ENCODE results near the gene UCHL3. TPM values are rescaled to one million over a fixed set of nuclear protein-coding genes. Genes with fewer than 3 reads are reported as not detected.

The UCHL3 gene
- total and polyA plus RNA-seq, 5 donors from 2014 or later = 28.3 to 78.7 (median 59.7) TPM

- no peak overlapping the region for H3K4me3 Mint-ChIP-seq
Measured at GRCh38 chr13:75555836-75556235, 6.2 kb downstream of the UCHL3 start.

GRCh38 chr13:75556961-75557360, 7.4 kb downstream of the UCHL3 start:
- Histone ChIP-seq H3K36me3 (ENCODE audit: control insufficient read depth, insufficient read depth, low read length) (peaks cover 26% of the 10 kb centered on the region), H3K4me3 (ENCODE audit: low read depth, low read length) (no peak overlapping the region), H3K27me3 (ENCODE audit: control insufficient read depth, insufficient read depth, low read length) (no peaks in the 10 kb centered on the region), H3K9me3 (ENCODE audit: control insufficient read depth in 2 of 2, low read length in 2 of 2) (no peaks in the 10 kb centered on the region), H3K4me1 (ENCODE audit: control insufficient read depth, insufficient read depth, low read length, poor library complexity, severe bottlenecking) (peaks cover 14% of the 10 kb centered on the region), H3K27ac (ENCODE audit: insufficient read depth, low read length, poor library complexity, severe bottlenecking) (no peak overlapping the region)
- Mint-ChIP-seq H3K4me3 (no peak overlapping the region), H3K27me3 (no peaks in the 10 kb centered on the region), H3K27ac (peak overlapping the region in 1 of 3 donors; percentile 9), H3K36me3 (peaks cover 20% of the 10 kb centered on the region), H3K9me3 (peaks cover 0 to 2% (median 0%) of the 10 kb centered on the region in 7 donors), H3K4me1 (peaks cover 37 to 60% (median 48%) of the 10 kb centered on the region in 4 donors)
- ATAC-seq (ENCODE audit: low read depth in 2 of 2) (no peak), DNase-seq (no peak)

More at GRCh38 chr13:75555836-75556235, 6.2 kb downstream of the UCHL3 start:
- peaks cover 20% of the 10 kb centered on the region for H3K36me3 Mint-ChIP-seq
- peaks cover 43 to 71% (median 58%) of the 10 kb centered on the region in 4 donors for H3K4me1 Mint-ChIP-seq
- Histone ChIP-seq H3K9me3 (ENCODE audit: control insufficient read depth in 2 of 2, low read length in 2 of 2) (no peaks in the 10 kb centered on the region), H3K36me3 (ENCODE audit: control insufficient read depth, insufficient read depth, low read length) (peaks cover 16% of the 10 kb centered on the region), H3K4me1 (ENCODE audit: control insufficient read depth, insufficient read depth, low read length, poor library complexity, severe bottlenecking) (peaks cover 24% of the 10 kb centered on the region), H3K27ac (ENCODE audit: insufficient read depth, low read length, poor library complexity, severe bottlenecking) (no peak overlapping the region), H3K27me3 (ENCODE audit: control insufficient read depth, insufficient read depth, low read length) (no peaks in the 10 kb centered on the region), H3K4me3 (ENCODE audit: low read depth, low read length) (no peak overlapping the region)
- peaks cover 0 to 2% (median 0%) of the 10 kb centered on the region in 7 donors for H3K9me3 Mint-ChIP-seq
- DNase-seq = no peak
- ATAC-seq (ENCODE audit: low read depth in 2 of 2) = no peak
- no peak overlapping the region for H3K27ac Mint-ChIP-seq
- H3K27me3 Mint-ChIP-seq = no peaks in the 10 kb centered on the region

- Histone ChIP-seq H3K4me3 (ENCODE audit: low read depth, low read length) (no peak overlapping the region), H3K27me3 (ENCODE audit: control insufficient read depth, insufficient read depth, low read length) (no peaks in the 10 kb centered on the region), H3K4me1 (ENCODE audit: control insufficient read depth, insufficient read depth, low read length, poor library complexity, severe bottlenecking) (peaks cover 9% of the 10 kb centered on the region), H3K27ac (ENCODE audit: insufficient read depth, low read length, poor library complexity, severe bottlenecking) (no peak overlapping the region), H3K9me3 (ENCODE audit: control insufficient read depth in 2 of 2, low read length in 2 of 2) (no peaks in the 10 kb centered on the region), H3K36me3 (ENCODE audit: control insufficient read depth, insufficient read depth, low read length) (peaks cover 28% of the 10 kb centered on the region)
- peaks cover 33 to 52% (median 42%) of the 10 kb centered on the region in 4 donors for H3K4me1 Mint-ChIP-seq
- peak overlapping the region in 2 of 4 donors; percentile 24 to 55 for H3K4me3 Mint-ChIP-seq
- peaks cover 0 to 2% (median 0%) of the 10 kb centered on the region in 7 donors for H3K9me3 Mint-ChIP-seq
- DNase-seq (no peak), ATAC-seq (ENCODE audit: low read depth in 2 of 2) (no peak)
- peak overlapping the region in 2 of 3 donors; percentile 15 to 22 for H3K27ac Mint-ChIP-seq
- no peaks in the 10 kb centered on the region for H3K27me3 Mint-ChIP-seq
- peaks cover 20% of the 10 kb centered on the region for H3K36me3 Mint-ChIP-seq
Measured at GRCh38 chr13:75558145-75558840, 8.7 kb downstream of the UCHL3 start.

GRCh38 chr13:75566658-75567057, 17.1 kb downstream of the UCHL3 start:
- H3K4me1 Mint-ChIP-seq = peaks cover 0 to 11% (median 3%) of the 10 kb centered on the region in 4 donors
- H3K36me3 ChIP-seq (ENCODE audit: control insufficient read depth, insufficient read depth, low read length) = peaks cover 43% of the 10 kb centered on the region

GRCh38 chr13:75569576-75569975, 20.0 kb downstream of the UCHL3 start:
- H3K27ac ChIP-seq (ENCODE audit: insufficient read depth, low read length, poor library complexity, severe bottlenecking) = no peak overlapping the region
- no peaks in the 10 kb centered on the region for H3K27me3 ChIP-seq (ENCODE audit: control insufficient read depth, insufficient read depth, low read length)
- ATAC-seq (ENCODE audit: low read depth in 2 of 2) (no peak), DNase-seq (no peak)
- Mint-ChIP-seq H3K36me3 (peaks cover 51% of the 10 kb centered on the region), H3K27me3 (no peaks in the 10 kb centered on the region), H3K4me3 (no peak overlapping the region), H3K9me3 (peaks cover 0 to under 1% (median 0%) of the 10 kb centered on the region in 7 donors), H3K4me1 (peaks cover 0 to 21% (median 7%) of the 10 kb centered on the region in 4 donors), H3K27ac (peak overlapping the region in 1 of 3 donors; percentile 56)
- H3K4me3 ChIP-seq (ENCODE audit: low read depth, low read length) = no peak overlapping the region
- H3K4me1 ChIP-seq (ENCODE audit: control insufficient read depth, insufficient read depth, low read length, poor library complexity, severe bottlenecking) = no peaks in the 10 kb centered on the region
- H3K9me3 ChIP-seq (ENCODE audit: control insufficient read depth in 2 of 2, low read length in 2 of 2) = no peaks in the 10 kb centered on the region
- H3K36me3 ChIP-seq (ENCODE audit: control insufficient read depth, insufficient read depth, low read length) = peaks cover 52% of the 10 kb centered on the region

More at GRCh38 chr13:75566658-75567057, 17.1 kb downstream of the UCHL3 start:
- Mint-ChIP-seq H3K27me3 (no peaks in the 10 kb centered on the region), H3K4me3 (no peak overlapping the region), H3K9me3 (peaks cover 0 to 2% (median 0%) of the 10 kb centered on the region in 7 donors), H3K27ac (no peak overlapping the region), H3K36me3 (peaks cover 29% of the 10 kb centered on the region)
- ATAC-seq (ENCODE audit: low read depth in 2 of 2) (no peak), DNase-seq (no peak)
- no peaks in the 10 kb centered on the region for H3K27me3 ChIP-seq (ENCODE audit: control insufficient read depth, insufficient read depth, low read length)
- H3K27ac ChIP-seq (ENCODE audit: insufficient read depth, low read length, poor library complexity, severe bottlenecking) = no peak overlapping the region
- H3K9me3 ChIP-seq (ENCODE audit: control insufficient read depth in 2 of 2, low read length in 2 of 2) = no peaks in the 10 kb centered on the region
- no peaks in the 10 kb centered on the region for H3K4me1 ChIP-seq (ENCODE audit: control insufficient read depth, insufficient read depth, low read length, poor library complexity, severe bottlenecking)
- no peak overlapping the region for H3K4me3 ChIP-seq (ENCODE audit: low read depth, low read length)

- Mint-ChIP-seq H3K9me3 (peaks cover 0 to 12% (median 2%) of the 10 kb centered on the region in 7 donors), H3K4me1 (peaks cover 8 to 12% (median 9%) of the 10 kb centered on the region in 4 donors), H3K27ac (no peak overlapping the region), H3K27me3 (no peaks in the 10 kb centered on the region), H3K36me3 (peaks cover 55% of the 10 kb centered on the region), H3K4me3 (no peak overlapping the region)
- no peaks in the 10 kb centered on the region for H3K27me3 ChIP-seq (ENCODE audit: control insufficient read depth, insufficient read depth, low read length)
- H3K4me1 ChIP-seq (ENCODE audit: control insufficient read depth, insufficient read depth, low read length, poor library complexity, severe bottlenecking) = no peaks in the 10 kb centered on the region
- peaks cover 26% of the 10 kb centered on the region for H3K36me3 ChIP-seq (ENCODE audit: control insufficient read depth, insufficient read depth, low read length)
- ATAC-seq (ENCODE audit: low read depth in 2 of 2) (no peak), DNase-seq (no peak)
- no peak overlapping the region for H3K4me3 ChIP-seq (ENCODE audit: low read depth, low read length)
- H3K9me3 ChIP-seq (ENCODE audit: control insufficient read depth in 2 of 2, low read length in 2 of 2) = peaks cover 0 to 2% of the 10 kb centered on the region in 2 experiments
- no peak overlapping the region for H3K27ac ChIP-seq (ENCODE audit: insufficient read depth, low read length, poor library complexity, severe bottlenecking)
Measured at GRCh38 chr13:75579529-75579928, 29.9 kb downstream of the UCHL3 start.

GRCh38 chr13:75581874-75582640, 32.5 kb downstream of the UCHL3 start:
- H3K9me3 Mint-ChIP-seq = peaks cover 0 to 15% (median 5%) of the 10 kb centered on the region in 7 donors

More at GRCh38 chr13:75581874-75582640, 32.5 kb downstream of the UCHL3 start:
- Mint-ChIP-seq H3K27me3 (no peaks in the 10 kb centered on the region), H3K4me1 (peaks cover 9 to 21% (median 17%) of the 10 kb centered on the region in 4 donors), H3K27ac (no peak overlapping the region), H3K36me3 (peaks cover 51% of the 10 kb centered on the region), H3K4me3 (no peak overlapping the region)
- no peaks in the 10 kb centered on the region for H3K4me1 ChIP-seq (ENCODE audit: control insufficient read depth, insufficient read depth, low read length, poor library complexity, severe bottlenecking)
- no peaks in the 10 kb centered on the region for H3K27me3 ChIP-seq (ENCODE audit: control insufficient read depth, insufficient read depth, low read length)
- no peak overlapping the region for H3K27ac ChIP-seq (ENCODE audit: insufficient read depth, low read length, poor library complexity, severe bottlenecking)
- H3K4me3 ChIP-seq (ENCODE audit: low read depth, low read length) = no peak overlapping the region
- no peak for DNase-seq
- ATAC-seq (ENCODE audit: low read depth in 2 of 2) = no peak
- H3K9me3 ChIP-seq (ENCODE audit: control insufficient read depth in 2 of 2, low read length in 2 of 2) = peaks cover 0 to 5% of the 10 kb centered on the region in 2 experiments
- H3K36me3 ChIP-seq (ENCODE audit: control insufficient read depth, insufficient read depth, low read length) = peaks cover 21% of the 10 kb centered on the region
